ENCODE measurements around the gene BBS9. TPM values are rescaled to one million over a fixed set of nuclear protein-coding genes. Genes with fewer than 3 reads are reported as not detected.

BBS9 gene
- total and polyA plus RNA-seq, 2 experiments from 2014 or later: 27.2 to 66.1 TPM

- Mint-ChIP-seq H3K4me3 (no peak overlapping the region), H3K9me3 (peaks cover 6% of the 10 kb centered on the region; the same call in 1 of the 3 replicates), H3K36me3 (ENCODE audit: low read depth) (peaks cover 13% of the 10 kb centered on the region), H3K4me1 (peaks cover 8% of the 10 kb centered on the region), H3K27ac (no peak overlapping the region; the same call in 1 of the 2 replicates), H3K27me3 (ENCODE audit: insufficient read depth, low read depth, poor library complexity) (peaks cover 7% of the 10 kb centered on the region)
- H3K27me3 ChIP-seq (ENCODE audit: insufficient read depth): no peaks in the 10 kb centered on the region
- TF ChIP-seq ZNF331 (CRISPR knock-in tag; IDR thresholded peaks at IDR 0.05; ENCODE audit: low read depth) (no peak), JUNB (IDR thresholded peaks at IDR 0.05; ENCODE audit: unreplicated experiment) (no peak), CTCF (conservative IDR thresholded peaks at IDR 0.05; ENCODE audit: low read depth in 2 of 2) (no peak), EZH2phosphoT487 (IDR thresholded peaks at IDR 0.05; ENCODE audit: unreplicated experiment) (no peak), EZH2 (IDR thresholded peaks at IDR 0.05; ENCODE audit: low read depth, unreplicated experiment) (no peak), ZNF462 (CRISPR knock-in tag; IDR thresholded peaks at IDR 0.05) (no peak), ETS1 (IDR thresholded peaks at IDR 0.05) (no peak), NANOG (IDR thresholded peaks at IDR 0.05; ENCODE audit: borderline replicate concordance) (no peak)
- H4K20me1 ChIP-seq (replicated peaks; ENCODE audit: insufficient read depth): no peaks in the 10 kb centered on the region
- no peaks in the 10 kb centered on the region for H3F3A ChIP-seq (replicated peaks; ENCODE audit: low read depth)
- H3K79me2 ChIP-seq (replicated peaks; ENCODE audit: insufficient read depth): no peaks in the 10 kb centered on the region
- DNase-seq (ENCODE audit: low spot score) (no peak), ATAC-seq (no peak)
- H3K4me2 ChIP-seq: no peak overlapping the region
- H3K27ac ChIP-seq (ENCODE audit: low read depth): no peak overlapping the region
- peaks cover 5% of the 10 kb centered on the region; the same call in 1 of the 2 replicates for H3K9me2 ChIP-seq (ENCODE audit: insufficient read depth)
- no peaks in the 10 kb centered on the region for H3K36me3 ChIP-seq (ENCODE audit: insufficient read depth)
- H2AFZ ChIP-seq: no peak overlapping the region
- peaks cover 5% of the 10 kb centered on the region; the same call in 1 of the 2 replicates for H3K4me1 ChIP-seq (ENCODE audit: insufficient read depth)
- no peak overlapping the region for H3K4me3 ChIP-seq
Measured at GRCh38 chr7:33651998-33652515, 522.7 kb downstream of the BBS9 start.

Measured in GM23338 (cell line).